Activated CD4-positive, alpha-beta T cell treated with anti-CD3 and anti-CD28 coated beads, Interleukin-2, amount 50 U/mL, for 4 hours (primary cell): ENCODE results near the gene AFF3.

Source experiments
- DNase-seq, 2 experiments: peaks; one replicate each; pipeline ENCODE4 v3.0.0-alpha.2; 2020

AFF3 gene

GRCh38 chr2:99851811-99852210 lies 290.6 kb downstream of the AFF3 start:
- no peak for DNase-seq

- no peak for DNase-seq
Measured at GRCh38 chr2:99851089-99851488, 291.3 kb downstream of the AFF3 start.

GRCh38 chr2:99850084-99850710 lies 292.2 kb downstream of the AFF3 start:
- DNase-seq: no peak

- no peak for DNase-seq
Measured at GRCh38 chr2:99846462-99847107, 295.8 kb downstream of the AFF3 start.

GRCh38 chr2:99845296-99845695 lies 297.1 kb downstream of the AFF3 start:
- DNase-seq: no peak

GRCh38 chr2:99842451-99842850 lies 299.9 kb downstream of the AFF3 start:
- no peak for DNase-seq

- DNase-seq: no peak
Measured at GRCh38 chr2:99841749-99842148, 300.6 kb downstream of the AFF3 start.

- no peak for DNase-seq
Measured at GRCh38 chr2:99840831-99841230, 301.6 kb downstream of the AFF3 start.

- DNase-seq: no peak
Measured at GRCh38 chr2:99836690-99837605, 305.4 kb downstream of the AFF3 start.

GRCh38 chr2:99834426-99834825 lies 308.0 kb downstream of the AFF3 start:
- DNase-seq: no peak

- no peak for DNase-seq
Measured at GRCh38 chr2:99833586-99834201, 308.7 kb downstream of the AFF3 start.

GRCh38 chr2:99832926-99833325 lies 309.5 kb downstream of the AFF3 start:
- no peak for DNase-seq

GRCh38 chr2:99831772-99832171 lies 310.6 kb downstream of the AFF3 start:
- no peak for DNase-seq

- no peak for DNase-seq
Measured at GRCh38 chr2:99827296-99827999, 314.9 kb downstream of the AFF3 start.

- DNase-seq: no peak
Measured at GRCh38 chr2:99825630-99826029, 316.8 kb downstream of the AFF3 start.

- no peak for DNase-seq
Measured at GRCh38 chr2:99824758-99825157, 317.6 kb downstream of the AFF3 start.

- no peak for DNase-seq
Measured at GRCh38 chr2:99822474-99823207, 319.7 kb downstream of the AFF3 start.

- no peak for DNase-seq
Measured at GRCh38 chr2:99821984-99822383, 320.4 kb downstream of the AFF3 start.

- no peak for DNase-seq
Measured at GRCh38 chr2:99821572-99821971, 320.8 kb downstream of the AFF3 start.

GRCh38 chr2:99821039-99821438 lies 321.4 kb downstream of the AFF3 start:
- DNase-seq: no peak

GRCh38 chr2:99819766-99820165 lies 322.6 kb downstream of the AFF3 start:
- no peak for DNase-seq

- no peak for DNase-seq
Measured at GRCh38 chr2:99818842-99819241, 323.5 kb downstream of the AFF3 start.
